Endodermal cell (in vitro differentiated cells): ENCODE results near the gene CBFA2T2. TPM values are rescaled to one million over a fixed set of nuclear protein-coding genes. Genes with fewer than 3 reads are reported as not detected.

Source experiments
- DNase-seq: peaks from one replicate; pipeline ENCODE4 v3.0.0-alpha.2; 2017
- H3K27ac ChIP-seq: 2 replicates; pipeline ENCODE4 v1.5.1; 2013; ENCODE audit warnings: mild to moderate bottlenecking, low read depth, low read length, moderate library complexity
- H3K27me3 ChIP-seq: 2 replicates; pipeline ENCODE4 v1.6.1; 2013; ENCODE audit warnings: mild to moderate bottlenecking, low read length, moderate library complexity; ENCODE audit not compliant: insufficient read depth, control insufficient read depth, poor library complexity, severe bottlenecking
- H3K36me3 ChIP-seq: 2 replicates; pipeline ENCODE4 v1.7.0; 2013; ENCODE audit warnings: mild to moderate bottlenecking, low read length, moderate library complexity; ENCODE audit not compliant: control insufficient read depth, insufficient read depth
- H3K4me1 ChIP-seq: one replicate; pipeline ENCODE4 v1.7.0; 2013; ENCODE audit warnings: low read length; ENCODE audit not compliant: control insufficient read depth, insufficient read depth
- H3K4me3 ChIP-seq: 2 replicates; pipeline ENCODE4 v1.5.1; 2013; ENCODE audit warnings: mild to moderate bottlenecking, low read length, moderate library complexity
- H3K9ac ChIP-seq: 2 replicates; pipeline ENCODE4 v1.6.1; 2013; ENCODE audit warnings: mild to moderate bottlenecking, low read length, moderate library complexity; ENCODE audit not compliant: poor library complexity, severe bottlenecking; ENCODE audit errors: extremely low read depth
- H3K9me3 ChIP-seq: 2 replicates; pipeline ENCODE4 v1.6.1; 2013; ENCODE audit warnings: mild to moderate bottlenecking, low read length, moderate library complexity; ENCODE audit not compliant: control insufficient read depth
- H3K27ac Mint-ChIP-seq: 2 replicates; pipeline ENCODE4 v1.8.0; 2020; ENCODE audit warnings: mixed read lengths
- H3K27me3 Mint-ChIP-seq: 2 replicates; pipeline ENCODE4 v1.8.0; 2021; ENCODE audit warnings: mild to moderate bottlenecking, mixed read lengths; ENCODE audit not compliant: insufficient read depth
- H3K36me3 Mint-ChIP-seq: 2 replicates; pipeline ENCODE4 v1.8.0; 2020; ENCODE audit warnings: low read depth, mixed read lengths
- H3K4me1 Mint-ChIP-seq: 2 replicates; pipeline ENCODE4 v1.8.0; 2020; ENCODE audit warnings: mixed read lengths
- H3K4me3 Mint-ChIP-seq: 2 replicates; pipeline ENCODE4 v1.8.0; 2020; ENCODE audit warnings: mild to moderate bottlenecking, moderate library complexity, mixed read lengths
- H3K9me3 Mint-ChIP-seq: 2 replicates; pipeline ENCODE4 v1.8.0; 2020; ENCODE audit warnings: mild to moderate bottlenecking, mixed read lengths
- CTCF ChIP-seq: fragments of 200-600 bp; sonication (generic); conservative IDR thresholded peaks from 2 replicates; pipeline ENCODE4 v1.5.0; 2021; ENCODE audit warnings: antibody characterized with exemption, mild to moderate bottlenecking
- WGBS, 2 experiments: methylation state at CpG; one replicate each; pipeline versions ENCODE4 v1.1.5 to v1.1.7; 2013; ENCODE audit warnings: missing lambda C conversion rate in 2 of 2, mixed read lengths in 1 of 2; ENCODE audit not compliant: insufficient coverage in 1 of 2, insufficient read length in 1 of 2; 5-methylcytosine and 5-hydroxymethylcytosine counted together
- total RNA-seq, 2 donors: library from RNA; stranded (reverse); fragmentation: NEBNext Ultra II Directional in 1 of 2; extraction: Animal tissue kit (Norgen Biotek cat#: 25700) in 1 of 2; gene quantifications; 2 replicates in 1 of 2; 3 replicates in 1 of 2; pipeline ENCODE4 v1.2.1, GENCODE V29; 2021

The CBFA2T2 gene
- total RNA-seq, 2 donors from 2014 or later: 26.8 to 32.7 TPM

- Histone ChIP-seq H3K36me3 (peaks cover 7% of the 10 kb centered on the region), H3K4me3 (peak overlapping the region; percentile 88), H3K9me3 (no peaks in the 10 kb centered on the region), H3K9ac (peak overlapping the region; percentile 57), H3K27me3 (no peaks in the 10 kb centered on the region), H3K27ac (peak overlapping the region; percentile 79), H3K4me1 (peaks cover 6% of the 10 kb centered on the region)
- TF ChIP-seq CTCF: no peak
- H3K9me3 Mint-ChIP-seq: no peaks in the 10 kb centered on the region
- H3K27ac Mint-ChIP-seq: peak overlapping the region; percentile 91
- H3K4me1 Mint-ChIP-seq: peaks cover 28% of the 10 kb centered on the region
- WGBS, 2 experiments: 48 to 57% methylated on average over 5 to 10 of the region's 10 CpGs
- peaks cover 3% of the 10 kb centered on the region for H3K27me3 Mint-ChIP-seq
- peak overlapping the region; percentile 79 for H3K4me3 Mint-ChIP-seq
- H3K36me3 Mint-ChIP-seq: peaks cover under 1% of the 10 kb centered on the region
- peak; percentile 83 for DNase-seq
These were observed 194.8 kb downstream of the CBFA2T2 start for GRCh38 chr20:33684533-33685327.

GRCh38 chr20:33685328-33686099, 195.6 kb downstream of the CBFA2T2 start:
- peaks cover 5% of the 10 kb centered on the region for H3K27me3 Mint-ChIP-seq
- DNase-seq: peak; percentile 80
- peak overlapping the region; percentile 91 for H3K27ac Mint-ChIP-seq
- H3K4me1 Mint-ChIP-seq: peaks cover 34% of the 10 kb centered on the region
- no peaks in the 10 kb centered on the region for H3K27me3 ChIP-seq
- no peaks in the 10 kb centered on the region for H3K9me3 Mint-ChIP-seq
- TF ChIP-seq CTCF: no peak
- peak overlapping the region; percentile 79 for H3K27ac ChIP-seq
- H3K4me3 Mint-ChIP-seq: peak overlapping the region; percentile 79
- H3K4me3 ChIP-seq: peak overlapping the region; percentile 88
- 2 to 5% methylated on average over 17 to 53 of the region's 53 CpGs for WGBS, 2 experiments
- no peaks in the 10 kb centered on the region for H3K36me3 Mint-ChIP-seq
- H3K36me3 ChIP-seq: peaks cover 3% of the 10 kb centered on the region
- no peaks in the 10 kb centered on the region for H3K9me3 ChIP-seq
- H3K4me1 ChIP-seq: peaks cover 10% of the 10 kb centered on the region
- H3K9ac ChIP-seq: peak overlapping the region; percentile 57

GRCh38 chr20:33686100-33686983, 196.4 kb downstream of the CBFA2T2 start, which contains the start of gene E2F1:
TSS of gene E2F1 (minus strand) at chr20:33686385. CDS start at chr20:33686264, 121 bp downstream.
- peaks cover 10% of the 10 kb centered on the region for H3K4me1 ChIP-seq
- no peaks in the 10 kb centered on the region for H3K9me3 Mint-ChIP-seq
- H3K27ac Mint-ChIP-seq: peak within 1 kb of the TSS; percentile 91
- H3K36me3 ChIP-seq: no peaks in the 10 kb centered on the region
- peak within 1 kb of the TSS; percentile 88 for H3K4me3 ChIP-seq
- H3K9me3 ChIP-seq: no peaks in the 10 kb centered on the region
- H3K27ac ChIP-seq: peak within 1 kb of the TSS; percentile 79
- H3K27me3 ChIP-seq: no peaks in the 10 kb centered on the region
- WGBS, 2 experiments: 3 to 6% methylated on average over 24 to 101 of the region's 101 CpGs
- peaks cover 34% of the 10 kb centered on the region for H3K4me1 Mint-ChIP-seq
- TF ChIP-seq CTCF: peak; percentile 60
- peak; percentile 99 for DNase-seq
- peak within 1 kb of the TSS; percentile 57 for H3K9ac ChIP-seq
- peak within 1 kb of the TSS; percentile 79 for H3K4me3 Mint-ChIP-seq
- H3K36me3 Mint-ChIP-seq: no peaks in the 10 kb centered on the region
- H3K27me3 Mint-ChIP-seq: peaks cover 5% of the 10 kb centered on the region
